ENCODE measurements around the gene CMIP. TPM values are rescaled to one million over a fixed set of nuclear protein-coding genes. Genes with fewer than 3 reads are reported as not detected.
A peak's percentile ranks its signal among the peaks of the same experiment; 100 is the strongest.

The CMIP gene
- total RNA-seq, 1 experiment from 2014 or later = 10.7 TPM

DNA sequence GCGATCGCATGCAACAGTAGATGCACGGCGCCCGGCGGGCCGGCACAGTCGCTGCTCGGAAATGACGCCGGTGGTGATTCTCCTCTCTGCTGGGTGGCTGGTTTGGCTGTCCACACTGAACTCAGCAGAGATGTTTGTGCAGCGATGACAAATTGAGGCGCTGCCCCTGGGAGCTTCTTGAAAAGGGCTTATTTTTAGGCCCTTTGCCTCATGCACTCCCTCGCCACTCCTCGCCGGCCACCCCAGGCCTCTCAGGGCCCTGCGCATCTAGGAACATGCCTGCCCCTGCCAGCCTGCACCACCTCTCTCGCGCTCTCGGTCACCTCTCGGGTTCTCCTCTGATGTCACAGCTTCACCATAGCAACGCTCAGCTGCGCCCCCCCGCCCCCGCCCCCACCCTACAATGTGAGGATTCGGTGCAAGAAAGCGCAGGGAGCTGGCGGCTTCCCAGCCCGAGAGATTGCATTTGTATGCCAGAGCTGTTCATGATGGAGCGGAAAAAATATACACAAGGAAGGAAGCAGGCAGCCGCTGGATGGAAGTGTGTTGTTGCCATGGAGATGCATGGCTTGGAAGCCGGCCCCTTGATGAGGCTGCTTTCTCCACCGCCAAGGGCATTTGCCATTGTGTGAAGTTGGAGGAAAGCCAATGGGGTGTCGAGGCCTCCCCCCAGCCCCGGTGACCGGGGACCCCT, 253.2 kb downstream of the CMIP start:
- Histone ChIP-seq H3K9me3 (replicated peaks) (no peaks in the 10 kb centered on the region), H3K36me3 (peaks cover 80% of the 10 kb centered on the region), H3K4me3 (no peak overlapping the region), H3K27me3 (replicated peaks) (no peaks in the 10 kb centered on the region), H3K4me1 (replicated peaks) (peaks cover 46% of the 10 kb centered on the region), H3K27ac (no peak overlapping the region)
- DNase-seq (ENCODE audit: low read depth in 1 of 2, low spot score in 2 of 2) = no peak

DNA sequence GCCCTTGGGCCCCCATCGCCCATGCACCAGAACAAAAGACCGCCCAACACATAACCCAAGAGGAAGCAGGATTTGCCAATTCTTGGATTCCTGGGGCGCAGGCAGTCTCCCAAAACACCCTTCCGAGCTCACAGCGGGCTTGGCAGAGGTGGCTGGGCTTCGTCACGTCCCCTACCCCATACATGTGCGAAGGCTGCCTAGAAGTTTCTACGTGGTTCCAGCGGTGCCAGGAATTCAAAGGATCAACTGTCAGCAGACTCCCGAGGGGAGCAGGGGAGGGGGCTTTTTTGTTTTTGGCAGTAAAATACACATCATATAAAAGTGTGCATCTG, 253.7 kb downstream of the CMIP start:
- Histone ChIP-seq H3K4me3 (no peak overlapping the region), H3K36me3 (peaks cover 85% of the 10 kb centered on the region), H3K27ac (no peak overlapping the region), H3K9me3 (replicated peaks) (no peaks in the 10 kb centered on the region), H3K27me3 (replicated peaks) (no peaks in the 10 kb centered on the region), H3K4me1 (replicated peaks) (peaks cover 45% of the 10 kb centered on the region)
- DNase-seq (ENCODE audit: low read depth in 1 of 2, low spot score in 2 of 2) = no peak

DNA sequence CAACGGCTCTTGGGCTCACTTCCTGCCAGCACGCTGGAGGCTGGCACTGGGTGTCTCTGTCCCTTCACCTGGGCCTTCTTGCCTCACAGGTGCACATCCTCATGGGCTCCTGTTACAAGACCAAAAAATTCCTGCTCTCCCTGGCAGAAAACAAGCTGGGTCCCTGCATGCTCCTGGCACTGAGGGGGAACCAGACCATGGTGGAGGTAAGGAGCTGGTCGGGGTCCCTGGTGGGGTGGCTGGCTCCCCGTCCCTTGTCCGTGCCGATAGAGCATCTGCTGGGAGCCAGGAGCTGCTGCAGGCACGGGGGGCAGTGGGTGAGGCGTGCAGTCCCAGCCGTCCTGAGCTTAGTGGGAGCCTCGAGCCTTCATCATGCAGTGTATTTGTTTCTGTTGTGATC, 255.0 kb downstream of the CMIP start:
- peaks cover 39% of the 10 kb centered on the region for H3K4me1 ChIP-seq (replicated peaks)
- no peaks in the 10 kb centered on the region for H3K9me3 ChIP-seq (replicated peaks)
- H3K27me3 ChIP-seq (replicated peaks) = no peaks in the 10 kb centered on the region
- H3K36me3 ChIP-seq = peaks cover 82% of the 10 kb centered on the region
- DNase-seq (ENCODE audit: low read depth in 1 of 2, low spot score in 2 of 2) = no peak
- no peak overlapping the region for H3K27ac ChIP-seq
- H3K4me3 ChIP-seq = no peak overlapping the region

DNA sequence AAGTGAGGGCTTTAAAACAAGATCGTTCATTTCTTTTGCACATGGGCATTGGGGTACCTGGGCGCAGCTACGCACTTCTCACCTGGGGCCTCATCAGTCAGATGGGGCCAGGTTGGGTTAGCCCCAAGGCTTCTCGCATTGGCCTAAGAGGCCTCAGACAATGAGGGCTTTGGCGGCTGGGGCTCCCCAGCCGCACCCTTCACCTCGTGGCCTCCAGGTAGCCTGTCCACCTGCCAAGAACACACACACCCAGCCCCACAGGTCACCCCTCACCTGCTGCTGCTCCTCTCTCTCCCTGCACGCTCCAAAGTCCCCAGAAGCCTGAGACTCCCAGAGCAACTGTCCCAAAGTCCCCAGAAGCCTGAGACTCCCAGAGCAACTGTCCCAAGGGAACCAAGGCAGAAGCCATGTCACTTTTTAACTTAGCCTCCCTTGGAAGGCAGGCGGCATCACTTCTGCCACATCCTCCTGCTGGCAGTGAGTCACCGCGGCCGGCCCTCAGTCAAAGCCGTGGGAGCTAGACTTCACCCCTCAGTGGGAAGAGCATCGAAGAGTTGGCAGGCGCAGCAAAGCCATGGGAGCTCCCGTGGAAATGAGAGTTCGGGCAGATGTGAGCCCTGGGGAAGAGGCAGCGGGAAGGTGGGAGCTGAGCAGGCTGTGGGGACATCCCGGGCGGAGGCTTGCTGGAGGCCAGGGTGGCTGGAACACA, 255.6 kb downstream of the CMIP start:
- no peaks in the 10 kb centered on the region for H3K9me3 ChIP-seq (replicated peaks)
- no peak overlapping the region for H3K4me3 ChIP-seq
- peaks cover 33% of the 10 kb centered on the region for H3K4me1 ChIP-seq (replicated peaks)
- H3K27me3 ChIP-seq (replicated peaks) = no peaks in the 10 kb centered on the region
- H3K27ac ChIP-seq = no peak overlapping the region
- DNase-seq (ENCODE audit: low read depth in 1 of 2, low spot score in 2 of 2) = no peak
- peaks cover 86% of the 10 kb centered on the region for H3K36me3 ChIP-seq

DNA sequence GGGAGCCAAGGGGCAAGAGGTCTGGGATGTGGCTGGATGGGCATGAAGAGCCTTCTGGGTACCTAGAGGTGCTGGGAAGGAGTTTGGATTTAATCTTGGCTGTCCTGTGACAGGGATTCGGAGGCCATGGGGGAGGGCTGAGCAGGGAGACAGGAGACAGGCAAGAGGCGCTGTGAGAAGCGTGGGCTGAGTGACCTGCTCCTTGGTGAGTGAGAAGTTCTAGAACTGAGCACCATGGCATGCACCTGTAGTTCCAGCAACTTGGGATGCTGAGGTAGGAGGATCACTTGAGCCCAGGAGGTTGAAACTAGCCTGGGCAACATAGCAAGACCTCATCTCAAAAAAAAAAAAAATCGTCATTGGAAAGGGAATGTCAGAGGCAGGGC, 256.2 kb downstream of the CMIP start:
- Histone ChIP-seq H3K4me1 (replicated peaks) (peaks cover 27% of the 10 kb centered on the region), H3K4me3 (no peak overlapping the region), H3K27me3 (replicated peaks) (no peaks in the 10 kb centered on the region), H3K36me3 (peaks cover 88% of the 10 kb centered on the region), H3K27ac (no peak overlapping the region), H3K9me3 (replicated peaks) (no peaks in the 10 kb centered on the region)
- no peak for DNase-seq (ENCODE audit: low read depth in 1 of 2, low spot score in 2 of 2)

DNA sequence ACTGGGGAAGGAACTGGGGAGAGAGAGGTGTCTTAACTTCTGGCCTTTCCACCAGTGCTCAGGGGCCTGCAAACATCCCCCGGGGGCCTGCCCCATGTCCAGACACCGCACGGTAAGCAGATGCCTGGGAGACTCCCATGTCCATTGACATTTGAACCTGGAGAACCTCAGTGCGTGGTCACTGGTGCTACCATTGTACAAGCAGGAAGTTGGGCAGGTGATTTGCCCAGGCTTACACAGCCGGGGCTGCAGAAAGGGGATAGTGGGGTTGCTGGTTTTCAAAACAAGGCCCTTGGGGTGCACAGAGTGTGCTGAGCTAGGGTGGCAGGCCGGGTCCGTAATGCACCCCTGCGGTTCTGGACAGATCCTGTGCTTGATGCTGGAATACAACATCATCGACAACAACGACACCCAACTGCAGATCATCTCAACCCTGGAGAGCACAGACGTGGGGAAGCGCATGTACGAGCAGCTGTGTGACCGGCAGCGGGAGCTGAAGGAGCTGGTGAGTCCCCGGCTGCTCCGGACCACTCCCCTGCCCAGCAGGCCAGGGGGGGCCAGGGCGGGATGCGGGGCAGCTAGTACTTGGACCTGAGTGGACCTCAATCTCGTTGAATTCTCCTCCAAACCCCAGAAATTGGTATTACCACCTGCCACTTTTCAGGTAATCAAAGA, 256.8 kb downstream of the CMIP start:
- Histone ChIP-seq H3K9me3 (replicated peaks) (no peaks in the 10 kb centered on the region), H3K36me3 (peaks cover 90% of the 10 kb centered on the region), H3K27me3 (replicated peaks) (no peaks in the 10 kb centered on the region), H3K4me3 (no peak overlapping the region), H3K4me1 (replicated peaks) (peaks cover 21% of the 10 kb centered on the region), H3K27ac (no peak overlapping the region)
- DNase-seq (ENCODE audit: low read depth in 1 of 2, low spot score in 2 of 2) = no peak

DNA sequence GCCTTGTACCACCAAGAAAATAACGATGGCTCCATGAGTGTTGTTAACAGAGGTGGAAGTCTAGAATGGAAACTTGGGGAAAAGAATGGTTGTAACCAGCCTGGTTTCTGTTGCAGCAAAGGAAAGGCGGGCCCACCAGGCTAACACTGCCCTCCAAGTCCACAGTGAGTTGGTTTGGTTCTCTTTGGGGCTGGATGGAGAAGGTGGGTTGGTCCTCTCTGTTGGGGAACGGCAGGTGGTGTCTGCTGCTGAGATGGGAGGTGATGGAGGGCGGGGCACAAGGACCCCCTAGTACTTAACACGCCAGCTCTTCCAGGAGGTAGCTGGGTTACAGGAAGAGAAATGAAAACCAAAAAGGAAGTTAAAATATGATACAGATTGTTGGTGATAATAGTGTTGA, 257.9 kb downstream of the CMIP start:
- Histone ChIP-seq H3K4me3 (no peak overlapping the region), H3K27ac (no peak overlapping the region), H3K9me3 (replicated peaks) (no peaks in the 10 kb centered on the region), H3K4me1 (replicated peaks) (peaks cover 11% of the 10 kb centered on the region), H3K27me3 (replicated peaks) (no peaks in the 10 kb centered on the region), H3K36me3 (peaks cover 90% of the 10 kb centered on the region)
- no peak for DNase-seq (ENCODE audit: low read depth in 1 of 2, low spot score in 2 of 2)

DNA sequence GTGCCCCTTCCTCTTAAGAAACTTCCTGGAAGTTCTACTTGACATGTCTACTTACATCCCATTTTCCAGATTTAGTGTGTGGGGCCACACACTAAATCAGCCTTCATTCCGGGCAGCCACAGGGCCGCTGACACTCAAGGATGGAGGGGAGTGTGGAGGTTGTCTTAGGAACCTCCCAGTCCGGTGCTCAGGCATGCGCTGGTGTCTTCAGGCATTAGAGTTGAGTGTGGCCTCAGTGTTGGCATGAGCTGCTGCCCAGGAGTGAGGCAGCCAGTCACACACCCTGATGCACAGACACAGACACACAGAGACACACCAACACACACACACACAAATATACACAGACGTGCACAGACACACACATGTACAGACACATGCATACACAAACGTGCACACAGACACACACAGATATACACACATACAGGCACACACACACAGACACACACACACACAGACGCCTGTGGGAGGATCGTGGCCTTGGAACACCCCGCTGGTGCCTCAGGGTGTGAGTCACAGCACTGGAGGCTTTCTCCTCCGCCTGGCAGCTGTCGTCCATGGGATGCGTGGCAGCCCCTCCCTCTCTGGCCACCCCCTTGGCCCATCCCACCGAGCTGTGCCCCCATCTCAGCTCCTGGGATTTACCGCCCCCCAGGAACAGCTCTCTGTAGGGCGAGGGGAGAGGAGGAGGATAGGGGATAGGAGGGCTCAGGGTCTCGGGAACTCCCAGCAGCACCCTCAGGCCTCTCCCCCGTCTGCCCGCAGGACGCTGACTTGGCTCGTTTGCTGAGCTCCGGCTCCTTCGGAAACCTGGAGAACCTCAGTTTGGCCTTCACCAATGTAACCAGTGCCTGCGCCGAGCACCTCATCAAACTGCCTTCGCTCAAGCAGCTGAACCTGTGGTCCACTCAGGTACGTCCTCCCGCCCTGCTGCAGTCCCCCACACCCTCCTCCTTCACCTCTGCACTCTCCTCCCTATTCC, 258.9 kb downstream of the CMIP start:
- Histone ChIP-seq H3K4me3 (no peak overlapping the region), H3K27ac (0 out of 2 replicates have a peak overlapping the region, but pooled peaks have one; percentile 1), H3K36me3 (peaks cover 90% of the 10 kb centered on the region), H3K27me3 (replicated peaks) (no peaks in the 10 kb centered on the region), H3K9me3 (replicated peaks) (no peaks in the 10 kb centered on the region), H3K4me1 (replicated peaks) (peaks cover 11% of the 10 kb centered on the region)
- DNase-seq (ENCODE audit: low read depth in 1 of 2, low spot score in 2 of 2) = peak; percentile 64 to 83

DNA sequence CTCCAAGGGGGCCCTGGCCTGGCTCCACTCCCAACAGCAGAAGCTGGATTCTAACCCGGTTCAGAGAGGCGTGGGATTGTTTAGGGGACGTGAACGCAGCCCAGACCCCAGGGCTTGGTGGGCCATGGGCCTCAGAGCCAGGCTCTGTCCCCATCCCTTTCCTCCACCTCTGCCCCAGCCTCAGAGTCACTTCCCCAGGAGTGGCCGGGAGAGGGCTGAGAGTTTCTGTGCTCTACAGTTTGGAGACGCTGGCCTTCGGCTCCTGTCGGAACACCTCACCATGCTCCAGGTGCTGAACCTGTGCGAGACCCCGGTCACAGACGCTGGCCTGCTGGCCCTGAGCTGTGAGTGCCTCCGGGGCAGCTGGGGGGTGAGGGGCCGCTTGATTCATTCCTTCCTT, 260.7 kb downstream of the CMIP start:
- Histone ChIP-seq H3K9me3 (replicated peaks) (no peaks in the 10 kb centered on the region), H3K4me1 (replicated peaks) (peaks cover 11% of the 10 kb centered on the region), H3K27ac (no peak overlapping the region), H3K4me3 (no peak overlapping the region), H3K36me3 (peaks cover 83% of the 10 kb centered on the region), H3K27me3 (replicated peaks) (no peaks in the 10 kb centered on the region)
- DNase-seq (ENCODE audit: low read depth in 1 of 2, low spot score in 2 of 2) = no peak

DNA sequence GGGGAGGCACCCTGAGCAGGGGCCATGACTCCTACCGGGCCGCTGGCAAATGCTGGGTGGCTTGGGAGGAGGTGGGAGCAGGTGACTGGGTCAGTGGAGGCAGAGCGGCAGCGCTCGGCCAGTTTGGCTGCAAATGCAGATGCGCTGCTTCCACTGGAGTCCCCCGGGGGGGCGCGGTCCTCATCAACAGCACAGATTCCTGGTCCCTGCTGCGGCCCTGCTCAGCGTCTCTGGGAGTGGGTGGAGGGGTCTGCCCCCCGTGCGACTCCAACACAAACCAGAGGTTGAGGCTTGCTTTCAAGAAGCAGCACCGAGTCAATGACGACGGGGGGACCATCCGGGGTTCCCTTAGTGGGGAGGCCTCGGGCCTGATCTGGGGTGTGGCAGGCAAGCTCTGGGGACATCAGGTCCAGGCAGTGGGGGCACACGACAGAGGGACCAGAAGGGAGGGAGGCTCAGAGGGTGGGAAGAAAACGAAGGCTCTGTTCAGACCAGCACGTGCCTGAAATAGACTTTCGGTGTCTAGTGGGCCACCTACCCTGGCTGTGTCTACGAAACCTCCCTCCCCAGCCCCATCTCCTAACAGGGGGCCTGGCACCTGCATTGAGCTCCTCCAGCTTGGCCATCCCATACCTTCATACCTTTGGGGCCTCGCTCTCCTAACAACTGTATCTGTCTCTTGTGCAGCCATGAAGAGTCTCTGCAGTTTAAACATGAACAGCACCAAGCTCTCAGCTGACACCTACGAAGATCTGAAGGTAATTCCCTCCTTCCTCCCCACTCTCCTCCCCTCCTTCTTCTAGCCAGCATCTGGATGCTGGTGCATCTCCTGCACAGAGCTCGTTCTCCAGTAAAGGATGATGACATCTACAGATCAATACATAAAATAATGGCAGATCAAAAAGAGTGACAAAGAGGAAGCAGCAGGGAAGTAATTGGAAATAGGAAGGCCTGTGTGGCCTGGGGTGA, 262.0 kb downstream of the CMIP start:
- no peak for DNase-seq (ENCODE audit: low read depth in 1 of 2, low spot score in 2 of 2)
- Histone ChIP-seq H3K4me3 (no peak overlapping the region), H3K27ac (no peak overlapping the region), H3K27me3 (replicated peaks) (no peaks in the 10 kb centered on the region), H3K36me3 (peaks cover 73% of the 10 kb centered on the region), H3K4me1 (replicated peaks) (peaks cover 18% of the 10 kb centered on the region), H3K9me3 (replicated peaks) (no peaks in the 10 kb centered on the region)

DNA sequence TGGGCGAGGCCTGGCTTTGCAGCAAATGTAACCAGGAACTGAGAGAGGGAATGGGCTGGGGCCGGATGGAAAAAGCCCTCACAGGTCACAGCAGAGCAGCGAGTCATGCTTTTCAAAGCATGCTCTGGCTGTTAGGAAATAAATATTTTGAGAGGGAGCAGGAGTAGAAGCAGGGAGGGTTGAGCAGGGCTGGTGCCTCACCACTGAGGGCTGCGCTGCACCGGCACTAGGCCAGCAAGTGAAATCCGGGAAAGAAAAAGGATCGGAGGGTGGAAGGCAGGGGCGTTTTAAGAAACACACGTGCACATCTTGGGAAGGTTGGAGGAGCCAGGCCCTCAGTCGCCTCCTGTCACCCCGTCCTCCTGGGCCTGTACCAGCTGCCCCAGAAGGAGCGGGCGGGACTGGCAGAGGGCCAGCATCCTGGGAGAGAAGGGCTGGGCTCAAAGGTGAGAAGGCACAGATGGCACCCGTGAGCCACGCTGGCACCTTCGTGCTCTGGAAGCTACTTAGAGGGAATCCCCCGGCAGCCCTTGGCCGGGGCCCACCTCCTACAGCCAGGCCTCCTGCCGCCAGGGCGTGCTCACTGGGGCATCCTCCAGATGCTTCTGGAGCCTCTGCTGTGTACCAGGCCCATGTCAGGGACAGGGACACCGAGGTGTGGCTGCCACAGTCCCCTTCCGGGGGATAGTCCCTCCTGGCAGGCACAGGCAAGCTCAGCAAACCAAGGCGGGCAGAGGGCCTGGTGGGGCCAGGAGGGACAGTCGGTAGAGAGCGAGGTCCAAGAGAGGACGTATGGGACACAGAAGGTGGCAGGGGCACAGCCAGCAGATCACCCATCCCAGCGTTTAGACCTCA, 263.0 kb downstream of the CMIP start:
- no peak for DNase-seq (ENCODE audit: low read depth in 1 of 2, low spot score in 2 of 2)

More for the DNA sequence above, 263.0 kb downstream of the CMIP start:
- peaks cover 62% of the 10 kb centered on the region for H3K36me3 ChIP-seq
- no peaks in the 10 kb centered on the region for H3K27me3 ChIP-seq (replicated peaks)
- peaks cover 26% of the 10 kb centered on the region for H3K4me1 ChIP-seq (replicated peaks)
- H3K4me3 ChIP-seq = no peak overlapping the region
- no peak overlapping the region for H3K27ac ChIP-seq
- H3K9me3 ChIP-seq (replicated peaks) = no peaks in the 10 kb centered on the region
